Measurements from ENCODE around the gene TFIP11. TPM values are rescaled to one million over a fixed set of nuclear protein-coding genes. Genes with fewer than 3 reads are reported as not detected.
"Not testable (repeated sequence)": the region's sequence is repeated elsewhere in the genome, so short reads cannot be mapped to it uniquely, and the experiment has no call there.

TFIP11 gene
- polyA plus RNA-seq, 1 experiment, result 34.8 TPM

GRCh38 chr22:26529345-26529744, 17.1 kb upstream of the TFIP11 start:
- Histone ChIP-seq H3K4me3 (ENCODE audit: low read depth, low read length) (no peak overlapping the region), H3K9me3 (ENCODE audit: control insufficient read depth, insufficient read depth, low read length) (no peaks in the 10 kb centered on the region), H3K27me3 (ENCODE audit: control insufficient read depth, insufficient read depth, low read length) (no peaks in the 10 kb centered on the region), H3K27ac (ENCODE audit: low read depth, low read length) (no peak overlapping the region)
- no peak for DNase-seq (ENCODE audit: low read depth, low spot score)
- TF ChIP-seq, protein P1, sequence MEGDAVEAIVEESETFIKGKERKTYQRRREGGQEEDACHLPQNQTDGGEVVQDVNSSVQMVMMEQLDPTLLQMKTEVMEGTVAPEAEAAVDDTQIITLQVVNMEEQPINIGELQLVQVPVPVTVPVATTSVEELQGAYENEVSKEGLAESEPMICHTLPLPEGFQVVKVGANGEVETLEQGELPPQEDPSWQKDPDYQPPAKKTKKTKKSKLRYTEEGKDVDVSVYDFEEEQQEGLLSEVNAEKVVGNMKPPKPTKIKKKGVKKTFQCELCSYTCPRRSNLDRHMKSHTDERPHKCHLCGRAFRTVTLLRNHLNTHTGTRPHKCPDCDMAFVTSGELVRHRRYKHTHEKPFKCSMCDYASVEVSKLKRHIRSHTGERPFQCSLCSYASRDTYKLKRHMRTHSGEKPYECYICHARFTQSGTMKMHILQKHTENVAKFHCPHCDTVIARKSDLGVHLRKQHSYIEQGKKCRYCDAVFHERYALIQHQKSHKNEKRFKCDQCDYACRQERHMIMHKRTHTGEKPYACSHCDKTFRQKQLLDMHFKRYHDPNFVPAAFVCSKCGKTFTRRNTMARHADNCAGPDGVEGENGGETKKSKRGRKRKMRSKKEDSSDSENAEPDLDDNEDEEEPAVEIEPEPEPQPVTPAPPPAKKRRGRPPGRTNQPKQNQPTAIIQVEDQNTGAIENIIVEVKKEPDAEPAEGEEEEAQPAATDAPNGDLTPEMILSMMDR (IDR thresholded peaks at IDR 0.05; ENCODE audit: low read depth, low read length), result no peak
- POLR2A ChIA-PET, result no interaction called here
- CTCF ChIA-PET, result no interaction called here

- H3K9me3 ChIP-seq (ENCODE audit: control insufficient read depth, insufficient read depth, low read length); DNase-seq (ENCODE audit: low read depth, low spot score); H3K27ac ChIP-seq (ENCODE audit: low read depth, low read length); H3K4me3 ChIP-seq (ENCODE audit: low read depth, low read length); CTCF ChIA-PET; H3K27me3 ChIP-seq (ENCODE audit: control insufficient read depth, insufficient read depth, low read length): not testable (repeated sequence)
- POLR2A ChIA-PET, result interaction anchor here (1.0 kb wide), 1 partner anchor 99 kb away, joined by 4 read pairs; no protein-coding TSS in a partner anchor
Observed at GRCh38 chr22:26528518-26528917, 16.2 kb upstream of the TFIP11 start.

DNA sequence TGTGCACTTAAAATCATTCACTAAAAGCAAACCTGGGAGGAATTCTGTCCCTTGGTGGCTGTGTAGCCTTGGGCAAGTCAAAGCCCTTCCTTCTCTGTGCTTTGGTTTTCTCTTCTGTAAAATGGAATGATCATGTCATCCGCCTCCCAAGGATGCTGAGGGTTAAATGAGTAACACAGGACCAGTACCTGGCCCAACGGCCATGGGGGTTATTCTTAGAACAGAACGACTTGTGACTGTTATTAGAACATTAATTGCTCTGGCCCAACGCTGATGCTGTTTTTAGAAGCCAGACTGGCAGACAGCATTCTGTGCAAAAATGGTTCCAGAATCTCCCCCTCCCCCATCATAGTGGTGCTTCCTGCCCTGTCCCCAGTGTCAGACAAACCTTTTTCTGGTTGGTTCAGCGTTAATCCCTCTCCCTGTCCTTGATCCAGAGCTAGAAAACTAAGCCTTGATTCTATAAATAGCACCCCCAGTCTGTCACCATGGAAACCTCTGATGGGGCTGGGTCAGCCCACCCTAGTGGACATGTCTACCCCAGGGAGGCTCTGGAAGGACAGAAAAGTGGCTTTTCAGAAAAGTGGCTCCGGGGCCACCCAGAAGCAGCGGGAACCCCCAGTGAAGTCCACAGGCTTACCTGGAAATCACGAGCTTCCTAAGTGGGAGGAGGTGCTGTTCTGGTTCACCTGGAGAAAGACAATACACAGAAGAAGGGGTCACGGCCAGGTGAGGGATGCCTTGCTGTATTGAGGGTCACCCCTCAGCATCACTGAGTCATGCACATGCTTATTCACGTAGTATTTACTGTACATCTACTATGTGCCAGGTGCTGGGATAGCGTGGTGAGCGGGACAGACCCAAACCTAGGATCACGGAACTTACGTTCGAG, 15.5 kb upstream of the TFIP11 start:
- no peaks in the 10 kb centered on the region for H3K9me3 ChIP-seq (ENCODE audit: control insufficient read depth, insufficient read depth, low read length)
- TF ChIP-seq, protein P1 (IDR thresholded peaks at IDR 0.05; ENCODE audit: low read depth, low read length), result no peak
- H3K27ac ChIP-seq (ENCODE audit: low read depth, low read length), result no peak overlapping the region
- ChIA-PET POLR2A (interaction anchor here (1.0 kb wide), 1 partner anchor 98 kb away, joined by 4 read pairs; no protein-coding TSS in a partner anchor), CTCF (no interaction called here)
- H3K27me3 ChIP-seq (ENCODE audit: control insufficient read depth, insufficient read depth, low read length), result no peaks in the 10 kb centered on the region
- DNase-seq (ENCODE audit: low read depth, low spot score), result no peak
- H3K4me3 ChIP-seq (ENCODE audit: low read depth, low read length), result no peak overlapping the region

- Histone ChIP-seq H3K27me3 (ENCODE audit: control insufficient read depth, insufficient read depth, low read length) (no peaks in the 10 kb centered on the region), H3K27ac (ENCODE audit: low read depth, low read length) (no peak overlapping the region), H3K9me3 (ENCODE audit: control insufficient read depth, insufficient read depth, low read length) (no peaks in the 10 kb centered on the region), H3K4me3 (ENCODE audit: low read depth, low read length) (no peak overlapping the region)
- DNase-seq (ENCODE audit: low read depth, low spot score), result no peak
- ChIA-PET CTCF (no interaction called here), POLR2A (no interaction called here)
- TF ChIP-seq, protein P1 (IDR thresholded peaks at IDR 0.05; ENCODE audit: low read depth, low read length), result no peak
Observed at GRCh38 chr22:26527167-26527566, 14.9 kb upstream of the TFIP11 start.

- H3K4me3 ChIP-seq (ENCODE audit: low read depth, low read length), result no peak overlapping the region
- H3K27ac ChIP-seq (ENCODE audit: low read depth, low read length), result no peak overlapping the region
- ChIA-PET POLR2A (no interaction called here), CTCF (no interaction called here)
- DNase-seq (ENCODE audit: low read depth, low spot score), result no peak
- TF ChIP-seq, protein P1 (IDR thresholded peaks at IDR 0.05; ENCODE audit: low read depth, low read length), result no peak
- no peaks in the 10 kb centered on the region for H3K9me3 ChIP-seq (ENCODE audit: control insufficient read depth, insufficient read depth, low read length)
- H3K27me3 ChIP-seq (ENCODE audit: control insufficient read depth, insufficient read depth, low read length), result no peaks in the 10 kb centered on the region
Observed at GRCh38 chr22:26525946-26526564, 13.8 kb upstream of the TFIP11 start.
